Gastroesophageal sphincter (tissue), 4 donors: ENCODE measurements around the gene NR3C2. TPM values are rescaled to one million over a fixed set of nuclear protein-coding genes. Genes with fewer than 3 reads are reported as not detected.

Source experiments
- ATAC-seq: fragments of 150-250 bp; one replicate; pipeline ENCODE4 v1.9.1; 2016; ENCODE audit warnings: mild to moderate bottlenecking, moderate library complexity
- H3K27ac ChIP-seq, 4 donors: fragments of 200-600 bp; sonication (generic) in 3 of 4; 1 replicate in 3 of 4; 2 replicates in 1 of 4; pipeline ENCODE4 v1.5.1; 2016 to 2019
- H3K27me3 ChIP-seq: fragments of 200-600 bp; sonication (generic); one replicate; pipeline ENCODE4 v1.5.1; 2019
- H3K36me3 ChIP-seq, 2 donors: fragments of 200-600 bp; sonication (generic); one replicate each; pipeline ENCODE4 v1.5.1; 2019; ENCODE audit warnings: control low read depth in 1 of 2
- H3K4me1 ChIP-seq, 3 donors: fragments of 200-600 bp; sonication (generic); 1 replicate in 2 of 3; 2 replicates in 1 of 3; pipeline ENCODE4 v1.5.1; 2016 to 2019; ENCODE audit warnings: control low read depth in 2 of 3
- H3K4me3 ChIP-seq, 2 donors: fragments of 200-600 bp; sonication (generic); one replicate each; pipeline ENCODE4 v1.5.1; 2019; ENCODE audit warnings: mild to moderate bottlenecking in 1 of 2, moderate library complexity in 1 of 2
- H3K9me3 ChIP-seq, 3 donors: fragments of 200-600 bp; sonication (generic); one replicate each; pipeline ENCODE4 v1.5.1; 2017 to 2019; ENCODE audit warnings: control low read depth in 2 of 3
- CTCF ChIP-seq, 4 experiments: fragments of 200-600 bp in 2 of 4; fragments of 450-650 bp in 2 of 4; sonication (generic) in 1 of 4; IDR thresholded peaks; one replicate each; pipeline ENCODE4 v1.5.1; 2017 to 2019; ENCODE audit warnings: antibody characterized with exemption in 4 of 4, mild to moderate bottlenecking in 2 of 4, moderate library complexity in 2 of 4
- EP300 ChIP-seq: sonication (generic); formaldehyde crosslinking; IDR thresholded peaks from one replicate; pipeline ENCODE4 v1.6.1; 2017; ENCODE audit warnings: antibody characterized with exemption, mild to moderate bottlenecking
- POLR2A ChIP-seq, 2 donors: fragments of 450-650 bp; IDR thresholded peaks; one replicate each; pipeline ENCODE4 v1.6.1; 2017; ENCODE audit warnings: antibody characterized with exemption in 2 of 2, mild to moderate bottlenecking in 2 of 2, moderate library complexity in 1 of 2
- POLR2AphosphoS5 ChIP-seq: sonication (generic); formaldehyde crosslinking; IDR thresholded peaks from one replicate; pipeline ENCODE4 v1.6.1; 2017; ENCODE audit warnings: antibody characterized with exemption
- WGBS, 2 donors: methylation state at CpG; one replicate each; pipeline ENCODE4 v1.1.5; 2018; ENCODE audit warnings: low coverage in 1 of 2; 5-methylcytosine and 5-hydroxymethylcytosine counted together
- total RNA-seq, 4 donors: library from RNA; depleted of rRNA; stranded (reverse); fragments of >200 nt; gene quantifications; one replicate each; pipeline ENCODE4 v1.1.0, GENCODE V29; 2016

The NR3C2 gene
- total RNA-seq, 4 donors from 2014 or later: 11.6 to 15.9 (median 13.9) TPM

GRCh38 chr4:148166132-148166591 lies 276.1 kb downstream of the NR3C2 start:
- no peaks in the 10 kb centered on the region for H3K27me3 ChIP-seq
- peak overlapping the region in 1 of 2 donors; percentile 6 for H3K4me3 ChIP-seq
- no peaks in the 10 kb centered on the region for H3K36me3 ChIP-seq
- H3K9me3 ChIP-seq: no peaks in the 10 kb centered on the region
- TF ChIP-seq EP300 (no peak), POLR2A (IDR thresholded peaks at IDR 0.05) (no peak), POLR2AphosphoS5 (no peak), CTCF (IDR thresholded peaks at IDR 0.05) (no peak)
- peak; percentile 36 for ATAC-seq
- WGBS, 2 donors: 14 to 30% methylated on average over 1 to 6 of the region's 6 CpGs
- peaks cover 0 to 34% (median 3%) of the 10 kb centered on the region in 3 donors for H3K4me1 ChIP-seq
- H3K27ac ChIP-seq: peak overlapping the region in 2 of 4 donors; percentile 63 to 67

GRCh38 chr4:148164557-148164956 lies 277.7 kb downstream of the NR3C2 start:
- Histone ChIP-seq H3K4me1 (peaks cover 0 to 34% (median 3%) of the 10 kb centered on the region in 3 donors), H3K4me3 (no peak overlapping the region), H3K27me3 (no peaks in the 10 kb centered on the region), H3K9me3 (no peaks in the 10 kb centered on the region), H3K27ac (no peak overlapping the region), H3K36me3 (no peaks in the 10 kb centered on the region)
- no peak for ATAC-seq
- WGBS, 2 donors: 44 to 50% methylated on average over 2 of the region's 2 CpGs
- TF ChIP-seq CTCF (IDR thresholded peaks at IDR 0.05) (no peak), POLR2AphosphoS5 (no peak), POLR2A (IDR thresholded peaks at IDR 0.05) (no peak), EP300 (no peak)

GRCh38 chr4:148162991-148163390 lies 279.2 kb downstream of the NR3C2 start:
- H3K27me3 ChIP-seq: no peaks in the 10 kb centered on the region
- no peak for ATAC-seq
- H3K4me3 ChIP-seq: no peak overlapping the region
- no peak overlapping the region for H3K27ac ChIP-seq
- H3K36me3 ChIP-seq: no peaks in the 10 kb centered on the region
- WGBS, 2 donors: 30 to 89% methylated on average over 1 of the region's 1 CpG
- TF ChIP-seq POLR2AphosphoS5: no peak
- TF ChIP-seq POLR2A (IDR thresholded peaks at IDR 0.05): no peak
- TF ChIP-seq CTCF (IDR thresholded peaks at IDR 0.05): no peak
- no peak for TF ChIP-seq EP300
- H3K4me1 ChIP-seq: peaks cover 0 to 34% (median 3%) of the 10 kb centered on the region in 3 donors
- no peaks in the 10 kb centered on the region for H3K9me3 ChIP-seq

- no peak for ATAC-seq
- no peaks in the 10 kb centered on the region for H3K36me3 ChIP-seq
- no peak overlapping the region for H3K4me3 ChIP-seq
- no peak overlapping the region for H3K27ac ChIP-seq
- WGBS, 2 donors: 86 to 90% methylated on average over 2 to 5 of the region's 5 CpGs
- H3K27me3 ChIP-seq: no peaks in the 10 kb centered on the region
- H3K9me3 ChIP-seq: no peaks in the 10 kb centered on the region
- TF ChIP-seq EP300 (no peak), POLR2A (IDR thresholded peaks at IDR 0.05) (no peak), POLR2AphosphoS5 (no peak), CTCF (IDR thresholded peaks at IDR 0.05) (no peak)
- H3K4me1 ChIP-seq: peaks cover 0 to 34% (median 3%) of the 10 kb centered on the region in 3 donors
These were observed 279.7 kb downstream of the NR3C2 start for GRCh38 chr4:148162519-148162918.

GRCh38 chr4:148161601-148162000 lies 280.6 kb downstream of the NR3C2 start:
- Histone ChIP-seq H3K4me1 (peaks cover 0 to 27% (median 3%) of the 10 kb centered on the region in 3 donors), H3K9me3 (no peaks in the 10 kb centered on the region), H3K36me3 (no peaks in the 10 kb centered on the region), H3K27ac (no peak overlapping the region), H3K27me3 (no peaks in the 10 kb centered on the region), H3K4me3 (no peak overlapping the region)
- TF ChIP-seq CTCF (IDR thresholded peaks at IDR 0.05): no peak
- TF ChIP-seq POLR2AphosphoS5: no peak
- TF ChIP-seq EP300: no peak
- TF ChIP-seq POLR2A (IDR thresholded peaks at IDR 0.05): no peak
- no peak for ATAC-seq
- WGBS, 2 donors: 69 to 100% methylated on average over 1 to 2 of the region's 2 CpGs
